HG03521 (cell line): ENCODE data around the gene DNAJB11.
"Not testable (repeated sequence)": the region's sequence is repeated elsewhere in the genome, so short reads cannot be mapped to it uniquely, and the experiment has no call there.

Source experiments
- ATAC-seq: cut with Tn5 transposase; IDR thresholded peaks from one replicate; pipeline ENCODE4 v1.9.1; 2021; ENCODE audit warnings: mild to moderate bottlenecking, moderate library complexity; ENCODE audit not compliant: unreplicated experiment

DNAJB11 gene

DNA sequence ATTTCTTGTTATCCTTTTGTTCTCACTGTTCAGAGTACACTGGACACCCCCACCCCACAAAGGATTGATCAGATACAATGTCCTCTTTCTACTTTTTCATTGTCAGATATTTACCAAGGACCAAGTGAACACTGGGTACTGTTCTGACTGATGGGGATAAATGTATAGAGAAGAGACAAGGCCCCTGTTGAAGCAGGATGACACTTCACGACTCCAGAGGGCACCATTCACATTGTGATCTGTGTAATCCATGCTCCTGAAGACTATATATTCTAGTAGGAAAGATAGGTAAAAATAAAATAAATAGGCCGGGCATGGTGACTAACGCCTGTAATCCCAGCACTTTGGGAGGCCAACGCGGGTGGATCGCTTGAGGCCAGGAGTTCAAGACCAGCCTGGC lies 19.1 kb upstream of the DNAJB11 start:
- ATAC-seq, result no peak

DNA sequence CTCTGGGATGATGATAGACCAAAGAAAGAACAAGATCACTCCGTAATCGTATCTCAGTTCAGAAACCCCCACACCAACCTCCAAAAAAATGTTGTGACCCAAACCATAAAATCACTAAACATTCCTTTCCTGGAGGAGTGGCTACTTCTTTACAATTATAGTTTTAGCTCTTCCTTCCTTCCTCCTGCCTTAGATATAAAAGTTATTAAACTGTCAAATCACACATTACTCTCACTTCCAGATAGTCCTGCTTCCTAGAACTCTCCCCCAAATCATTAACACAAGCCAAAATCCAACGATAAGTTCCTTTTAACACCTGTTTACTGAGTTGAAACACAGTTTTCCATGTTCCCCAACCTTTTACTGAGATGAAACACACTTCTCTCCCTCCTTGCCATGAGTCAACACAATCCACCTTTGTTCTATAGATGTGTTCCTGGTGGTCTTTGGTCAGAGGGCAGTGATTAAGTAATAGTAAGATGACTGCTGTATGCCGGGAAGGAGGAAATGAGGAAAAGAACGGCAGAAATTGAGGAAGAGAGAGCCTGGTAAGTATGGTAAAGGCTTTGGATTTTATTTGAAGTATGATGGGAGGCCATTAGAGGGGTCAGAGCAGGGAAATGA lies 18.0 kb upstream of the DNAJB11 start:
- no peak for ATAC-seq

DNA sequence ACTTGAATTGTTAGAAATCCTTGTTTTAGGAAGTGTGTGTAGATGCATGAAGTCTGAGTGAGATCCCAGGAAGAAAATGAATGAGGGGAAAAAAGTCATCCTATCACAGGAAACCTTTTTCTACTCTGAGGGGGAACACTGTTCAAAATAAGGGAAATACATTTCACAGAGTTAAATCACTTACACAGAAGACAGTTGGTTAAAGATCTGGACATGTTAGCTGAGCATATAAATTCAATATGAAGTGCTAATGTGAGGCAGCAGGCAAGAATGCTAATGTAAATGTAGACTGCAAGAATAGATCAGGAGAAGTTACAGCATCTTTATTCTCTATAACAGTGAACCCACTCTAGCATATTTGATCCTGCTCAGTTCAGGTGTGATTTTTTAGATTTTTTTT lies 5.9 kb upstream of the DNAJB11 start:
- ATAC-seq, result no peak

DNA sequence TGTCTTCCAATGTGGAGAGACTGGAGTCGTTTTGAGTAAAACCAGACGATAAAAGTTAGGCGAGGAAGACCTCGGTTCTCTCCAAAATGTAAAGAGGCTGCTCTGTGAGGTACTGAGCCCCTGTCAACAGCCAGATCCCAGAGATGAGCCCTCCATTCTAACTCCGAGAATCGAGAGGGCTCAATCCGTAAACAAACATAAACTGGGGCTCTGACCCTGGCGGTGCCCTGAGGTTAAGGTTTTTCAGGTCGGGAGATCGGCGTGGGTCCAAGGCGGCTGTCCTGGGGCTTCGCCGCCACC lies 3.8 kb upstream of the DNAJB11 start:
- ATAC-seq, result no peak

DNA sequence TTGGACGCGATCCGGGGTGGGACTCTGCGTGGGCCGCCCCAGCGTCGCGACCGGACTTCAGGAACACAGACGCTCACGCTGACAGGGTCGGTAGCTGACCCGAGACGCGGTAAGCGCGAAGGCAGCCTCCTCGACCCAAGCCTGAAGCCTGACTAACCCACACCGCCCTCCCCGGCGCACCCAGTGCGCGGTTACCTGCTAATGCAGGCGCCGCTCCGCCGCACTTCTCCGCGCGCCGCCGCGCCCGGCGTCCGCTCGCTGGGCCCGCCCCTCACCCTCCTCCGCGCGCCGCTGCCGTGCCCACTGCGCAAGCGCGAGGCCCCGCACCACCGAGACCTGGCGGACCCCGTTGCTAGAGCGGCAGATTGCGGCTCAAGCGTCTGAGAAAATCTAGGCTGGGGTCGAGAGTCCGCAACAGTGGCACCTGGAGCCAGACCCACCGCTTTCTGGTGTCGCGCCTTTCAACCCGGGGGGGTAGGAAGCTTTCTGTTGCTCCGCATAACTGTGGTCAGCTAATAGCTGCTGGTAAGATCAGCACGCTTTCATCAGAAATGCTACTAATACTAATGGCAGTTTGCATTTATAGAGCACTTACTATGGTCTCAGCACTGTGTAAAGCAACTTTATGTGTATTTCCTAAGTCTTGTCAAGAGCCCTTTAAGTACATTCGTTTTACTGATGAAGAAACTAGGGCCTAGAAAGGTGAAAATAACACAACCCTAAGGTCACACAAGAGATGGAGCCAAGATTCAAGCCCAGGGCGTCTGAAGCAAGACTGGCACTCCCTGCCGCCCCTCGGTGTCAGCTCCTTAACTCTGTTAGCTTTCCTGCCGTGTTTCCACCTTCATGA lies 3.2 kb upstream of the DNAJB11 start, which contains the start of gene TBCCD1:
Gene TBCCD1 (minus strand): TSS at position 268 of the 850 bp plus-strand sequence. CDS start 3,010 bp downstream, outside the sequence.
- ATAC-seq, result peak; percentile 43

DNA sequence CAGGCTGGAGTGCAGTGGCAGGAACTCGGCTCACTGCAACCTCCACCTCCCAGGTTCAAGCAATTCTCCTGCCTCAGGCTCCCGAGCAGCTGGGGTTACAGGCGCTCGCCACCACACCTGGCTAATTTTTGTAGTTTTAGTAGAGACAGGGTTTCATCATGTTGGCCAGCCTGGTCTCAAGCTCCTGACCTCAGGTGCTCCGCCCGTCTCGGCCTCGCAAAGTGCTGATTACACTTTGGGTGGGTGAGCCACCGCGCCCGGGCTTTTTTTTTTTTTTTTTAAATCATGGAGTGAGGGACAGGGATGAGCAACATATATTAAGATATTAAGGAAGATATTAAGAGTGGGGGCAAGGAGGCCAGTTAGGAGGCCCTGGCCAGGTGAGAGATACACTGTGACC lies 1.2 kb upstream of the DNAJB11 start:
- not testable (repeated sequence) for ATAC-seq

DNA sequence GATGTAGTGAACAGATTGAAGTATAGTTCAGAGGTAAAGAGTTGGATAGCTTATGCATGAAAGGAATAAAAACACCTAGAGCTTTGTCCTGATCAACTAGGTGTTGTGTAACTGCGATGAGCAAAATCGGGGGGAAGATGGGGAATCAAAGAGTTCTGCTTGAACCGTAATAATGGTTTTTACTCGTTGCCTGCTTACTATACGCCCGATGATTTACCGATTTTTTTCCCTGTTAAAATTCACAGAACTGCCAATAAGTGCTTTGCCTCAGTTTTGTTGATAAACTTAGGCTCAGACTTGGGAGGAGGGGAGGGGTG lies 783 bp upstream of the DNAJB11 start:
- ATAC-seq, result no peak

DNA sequence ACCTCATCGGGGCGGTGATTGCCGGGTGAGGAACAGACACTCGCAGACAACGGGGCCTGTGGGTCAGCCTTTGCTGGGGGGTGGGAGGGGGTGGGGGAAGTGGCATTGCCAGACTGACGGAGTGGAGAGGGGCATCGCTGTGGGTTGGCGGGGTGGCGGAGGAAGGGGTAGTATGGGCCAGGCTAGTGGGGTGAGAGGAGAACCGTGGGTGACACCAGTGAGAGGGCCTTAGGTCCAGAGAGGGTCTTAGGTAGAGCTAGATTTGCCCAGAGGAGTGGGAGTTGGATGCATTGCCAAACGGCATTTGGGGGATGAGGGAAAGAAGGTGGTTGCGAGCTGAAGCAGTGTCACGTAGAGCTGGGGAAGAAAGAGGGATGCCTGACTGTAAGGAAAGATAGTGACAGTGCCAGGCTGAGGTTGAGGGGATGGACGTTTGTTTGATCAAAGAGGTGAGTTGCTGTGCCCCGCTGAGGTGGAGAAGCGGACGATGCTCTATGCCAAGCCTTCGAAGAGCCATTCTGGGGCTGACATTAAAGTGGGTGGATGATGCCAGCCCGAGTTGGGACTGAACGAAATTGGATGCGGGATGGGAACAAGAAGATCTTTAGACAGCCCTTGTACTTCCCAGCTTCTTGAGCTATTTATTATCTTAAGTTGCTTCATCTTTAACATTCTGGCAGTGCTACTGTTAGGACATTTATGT lies 572 bp downstream of the DNAJB11 start:
- ATAC-seq, result no peak

DNA sequence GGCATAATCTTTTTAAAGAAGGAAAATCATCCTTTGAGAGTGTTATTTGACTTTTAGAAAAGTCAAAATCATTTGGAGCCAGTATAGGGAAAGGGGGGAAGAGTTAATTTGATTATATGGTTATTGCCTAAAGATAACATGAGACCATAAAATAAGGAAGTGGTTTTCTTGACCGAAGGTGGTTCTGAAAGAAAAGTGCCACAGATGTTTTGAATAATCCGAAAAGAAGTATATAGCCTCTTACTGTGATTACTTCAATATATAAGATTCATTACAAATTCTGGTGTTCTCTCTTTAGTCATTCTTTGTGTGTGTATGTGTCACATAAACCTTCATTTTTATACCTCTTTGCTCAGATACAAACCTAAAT lies 1.1 kb downstream of the DNAJB11 start:
- ATAC-seq, result no peak

DNA sequence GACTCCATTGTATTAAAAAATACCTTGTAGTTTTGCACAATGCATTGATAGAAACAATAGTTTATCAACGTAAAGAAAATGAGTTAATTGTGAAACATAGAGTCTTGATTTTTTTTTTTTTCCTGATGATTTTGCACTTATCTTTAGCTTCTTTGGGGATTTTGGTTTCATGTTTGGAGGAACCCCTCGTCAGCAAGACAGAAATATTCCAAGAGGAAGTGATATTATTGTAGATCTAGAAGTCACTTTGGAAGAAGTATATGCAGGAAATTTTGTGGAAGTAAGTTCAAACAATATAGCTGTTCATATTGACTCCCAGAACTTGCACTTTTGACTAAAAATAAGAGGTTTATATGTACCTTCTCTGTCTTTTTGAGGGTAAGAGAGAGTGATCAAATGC lies 7.0 kb downstream of the DNAJB11 start:
- no peak for ATAC-seq

DNA sequence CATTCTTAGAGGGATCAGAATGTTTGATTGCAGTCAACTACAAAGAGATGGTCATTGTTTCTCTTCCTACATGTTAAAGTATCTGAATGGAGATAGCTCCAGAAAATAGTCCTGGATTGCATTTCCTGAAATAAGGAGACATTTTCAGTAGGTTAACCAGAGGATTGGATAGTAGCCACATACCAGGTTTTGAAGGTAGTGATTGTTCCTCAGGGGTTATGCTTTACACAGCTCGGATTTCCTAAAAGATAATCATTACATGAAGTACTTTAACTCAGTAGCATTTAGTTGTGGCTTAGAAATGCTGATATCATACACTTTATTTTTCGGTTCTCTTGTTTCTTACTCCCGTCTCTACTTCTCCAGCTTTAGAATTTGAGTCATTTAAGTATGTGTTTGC lies 10.3 kb downstream of the DNAJB11 start:
- no peak for ATAC-seq

DNA sequence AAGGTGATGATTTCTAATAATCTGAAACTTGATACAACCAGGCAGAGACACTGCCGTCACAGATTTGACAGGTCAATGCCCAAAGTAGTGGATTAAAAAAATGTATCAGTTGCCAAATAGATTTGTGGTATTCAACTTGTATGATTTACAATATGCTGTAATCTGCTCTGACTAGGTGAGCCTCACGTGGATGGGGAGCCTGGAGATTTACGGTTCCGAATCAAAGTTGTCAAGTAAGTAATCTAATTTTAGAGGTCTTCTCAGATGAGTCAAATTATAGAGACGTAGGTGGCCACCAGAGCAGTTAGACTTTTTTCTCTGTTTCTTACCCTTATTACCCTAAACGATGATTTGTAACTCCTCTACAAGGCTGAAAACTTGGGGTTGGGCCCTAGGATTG lies 12.0 kb downstream of the DNAJB11 start:
- ATAC-seq, result no peak

DNA sequence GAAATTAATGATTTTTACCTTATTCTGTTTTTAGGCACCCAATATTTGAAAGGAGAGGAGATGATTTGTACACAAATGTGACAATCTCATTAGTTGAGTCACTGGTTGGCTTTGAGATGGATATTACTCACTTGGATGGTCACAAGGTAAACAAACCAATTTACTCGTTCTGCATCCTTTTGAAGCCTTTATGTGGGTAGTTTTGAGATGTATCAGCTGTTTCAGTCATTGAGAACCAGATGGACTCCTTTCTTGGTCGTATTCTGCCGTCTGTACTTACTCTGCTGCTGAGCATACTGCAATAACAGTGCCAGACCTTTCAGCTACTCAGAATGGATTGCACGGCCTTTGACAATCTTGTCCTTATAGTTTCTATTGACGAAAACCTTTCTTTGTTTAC lies 13.3 kb downstream of the DNAJB11 start:
- no peak for ATAC-seq

DNA sequence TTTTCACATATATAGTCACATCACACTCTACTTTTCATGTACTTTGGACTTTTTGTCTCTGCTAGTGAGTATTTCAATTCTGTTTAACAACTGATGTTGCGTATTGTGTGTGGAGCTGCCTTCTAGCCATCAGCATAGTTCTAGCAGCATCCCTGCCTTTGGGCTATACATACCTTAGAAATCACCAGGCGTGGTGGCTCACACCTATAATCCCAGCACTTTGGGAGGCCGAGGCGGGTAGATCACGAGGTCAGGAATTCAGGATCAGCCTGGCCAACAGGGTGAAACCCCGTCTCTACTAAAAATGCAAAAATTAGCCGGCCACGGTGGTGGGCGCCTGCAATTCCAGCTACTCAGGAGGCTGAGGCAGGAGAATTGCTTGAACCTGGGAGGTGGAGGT lies 15.7 kb downstream of the DNAJB11 start:
- not testable (repeated sequence) for ATAC-seq

DNA sequence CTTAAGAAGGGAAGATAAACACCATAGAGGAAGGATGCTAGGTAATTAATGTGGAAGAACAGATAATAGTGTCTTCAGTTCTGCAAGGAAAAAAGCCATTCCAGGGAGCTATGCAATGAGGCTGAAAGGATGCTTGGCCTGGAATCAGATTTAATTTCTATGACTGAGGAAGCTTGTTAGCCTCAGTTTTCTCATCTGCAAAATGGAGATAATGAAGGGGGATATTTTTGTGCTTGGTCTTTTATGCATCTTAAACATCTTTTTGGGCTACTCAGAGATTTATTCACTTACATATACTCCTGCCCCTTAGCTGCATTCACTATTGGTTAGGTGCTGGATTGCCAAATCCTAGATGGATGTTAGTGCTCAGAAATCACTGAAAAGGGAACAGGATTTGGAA lies 16.7 kb downstream of the DNAJB11 start:
- no peak for ATAC-seq

DNA sequence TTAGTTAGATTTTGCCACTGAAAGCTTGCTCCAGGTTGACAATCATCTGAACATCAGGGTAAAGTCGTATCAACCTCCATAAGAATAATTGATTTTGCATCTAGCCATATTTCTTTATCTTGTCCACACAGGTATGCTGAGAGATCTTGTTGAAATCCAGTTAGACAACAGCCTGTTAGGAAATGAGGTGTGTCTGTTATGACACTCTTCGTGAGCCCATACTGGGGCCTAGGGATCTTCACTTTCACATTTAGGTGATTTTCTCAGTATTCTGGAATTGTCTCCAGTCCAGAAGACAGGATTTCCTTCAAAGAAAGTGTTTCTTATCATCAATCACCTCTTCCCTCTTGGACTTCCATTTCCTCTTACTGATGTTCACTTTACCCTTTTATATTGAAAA lies 18.1 kb downstream of the DNAJB11 start:
- ATAC-seq, result no peak

DNA sequence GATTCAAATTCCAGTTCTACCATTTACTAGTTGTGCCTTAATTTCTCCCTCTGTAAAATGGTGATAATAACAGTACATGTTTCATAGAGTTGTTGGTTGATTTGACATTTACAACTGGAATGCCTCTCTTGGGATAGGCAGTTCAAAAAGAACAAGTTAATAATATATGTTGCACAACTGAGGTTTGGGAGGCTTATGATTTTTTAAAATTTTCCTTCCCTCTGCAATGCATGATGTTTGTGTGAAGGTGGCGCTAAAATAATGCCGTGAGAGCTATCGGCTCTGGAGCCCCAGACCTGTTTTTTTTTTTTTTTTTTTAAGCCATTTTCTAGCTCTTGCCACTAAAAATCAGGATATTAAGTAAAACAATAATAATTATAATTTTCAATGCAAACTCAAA lies 18.6 kb downstream of the DNAJB11 start:
- ATAC-seq, result no peak

DNA sequence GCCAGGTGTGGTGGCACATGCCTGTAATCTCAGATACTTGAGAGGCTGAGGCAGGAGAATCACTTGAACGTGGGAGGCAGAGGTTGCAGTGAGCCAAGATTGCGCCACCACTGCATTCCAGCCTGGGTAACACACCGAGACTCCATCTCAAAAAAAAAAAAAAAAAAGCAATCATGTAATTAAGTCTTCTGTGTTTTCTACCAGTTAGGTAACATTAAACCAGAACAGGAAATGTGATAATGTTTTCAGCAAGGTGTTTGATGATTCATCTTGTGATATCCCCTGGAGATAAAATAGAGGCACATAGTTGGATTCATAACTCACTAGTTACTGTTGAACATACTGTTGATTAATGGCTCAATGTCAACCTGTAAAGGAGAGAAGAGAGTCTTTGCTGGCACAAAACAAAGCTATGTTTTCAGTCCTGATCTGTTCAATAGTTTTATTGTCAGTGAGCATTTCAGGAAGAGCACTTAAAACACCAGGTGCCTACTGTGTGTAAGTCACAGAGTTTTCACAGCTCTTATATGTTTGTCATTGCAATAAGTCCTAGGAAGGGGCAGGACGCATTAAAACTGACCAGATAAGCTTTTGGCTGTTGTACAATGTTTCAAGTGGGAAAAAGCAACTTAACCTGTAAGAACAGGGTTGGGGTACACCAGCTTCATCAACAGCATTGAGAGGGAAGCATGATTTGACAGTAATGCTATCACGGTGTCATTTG lies 19.5 kb downstream of the DNAJB11 start:
- ATAC-seq, result no peak

DNA sequence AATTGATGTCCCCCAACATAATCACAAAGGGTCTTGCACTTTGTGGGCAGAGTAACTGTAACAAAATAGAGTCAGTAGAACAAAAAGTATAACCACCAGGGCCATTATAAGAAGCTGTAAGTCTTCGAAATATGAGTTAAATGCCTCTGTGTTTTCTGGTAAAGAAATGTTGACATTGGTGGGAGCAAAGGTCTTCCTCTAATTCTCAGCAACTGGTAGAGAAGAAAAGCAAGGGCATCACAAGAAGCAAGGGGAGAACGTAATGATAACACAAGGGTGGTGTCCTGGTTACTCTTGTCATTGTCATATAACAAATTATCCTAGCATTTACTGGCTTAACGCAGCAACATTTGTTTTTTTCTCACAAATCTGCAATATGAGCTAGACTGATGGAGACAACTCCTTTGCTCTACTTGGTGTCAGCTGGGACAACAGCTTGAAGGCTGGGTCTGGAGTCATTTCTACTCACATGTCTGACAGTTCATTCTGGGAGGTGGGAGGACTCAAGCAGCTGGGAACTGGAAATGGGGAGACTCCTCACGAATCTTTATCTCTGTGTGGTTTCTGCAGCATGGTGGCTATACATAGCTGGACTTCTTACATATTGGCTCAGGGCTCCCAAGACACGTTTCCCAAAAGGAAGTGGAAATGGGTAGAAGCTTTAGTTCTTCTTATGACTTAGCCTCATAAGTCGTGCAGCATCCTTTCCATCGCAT lies 20.2 kb downstream of the DNAJB11 start:
- no peak for ATAC-seq

DNA sequence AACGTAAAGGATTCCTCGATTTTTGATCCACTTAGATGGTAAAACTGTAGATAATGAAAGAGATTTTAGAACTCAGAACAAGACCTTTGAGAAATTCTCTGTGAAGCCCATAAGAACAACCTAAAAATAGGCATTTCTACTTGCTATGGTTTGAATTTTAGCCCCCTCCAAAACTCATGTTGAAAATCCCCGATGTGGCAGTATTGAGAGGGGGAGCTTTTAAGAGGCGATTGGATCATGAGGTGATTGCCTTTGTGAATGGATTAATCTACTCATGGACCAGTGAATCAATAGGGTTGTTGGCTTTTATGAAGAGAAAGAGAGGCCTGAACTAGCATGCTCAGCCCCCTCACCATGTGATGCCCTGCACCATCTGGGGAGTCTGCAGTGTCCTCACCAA lies 22.2 kb downstream of the DNAJB11 start:
- ATAC-seq, result no peak

DNA sequence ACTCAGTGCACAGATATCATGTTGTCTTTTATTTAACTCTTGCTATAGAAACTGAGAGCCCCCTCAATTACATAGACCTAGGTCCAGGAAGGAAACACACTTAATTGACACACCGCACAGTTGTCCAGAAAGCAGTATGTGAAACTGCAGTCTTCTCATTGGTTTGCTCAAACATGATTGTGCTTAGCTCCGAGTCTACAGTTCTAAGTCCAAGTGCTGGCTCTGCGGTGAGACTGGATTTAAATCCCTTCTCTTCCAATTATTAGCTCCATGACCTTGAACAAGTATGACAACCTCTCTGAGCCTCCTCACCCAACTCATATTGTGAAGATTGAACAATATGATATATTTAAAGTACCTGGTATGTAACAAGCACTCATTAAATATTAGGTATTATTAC lies 23.3 kb downstream of the DNAJB11 start:
- no peak for ATAC-seq
